ENCODE measurements around the gene MRPL37.

MRPL37 gene

DNA sequence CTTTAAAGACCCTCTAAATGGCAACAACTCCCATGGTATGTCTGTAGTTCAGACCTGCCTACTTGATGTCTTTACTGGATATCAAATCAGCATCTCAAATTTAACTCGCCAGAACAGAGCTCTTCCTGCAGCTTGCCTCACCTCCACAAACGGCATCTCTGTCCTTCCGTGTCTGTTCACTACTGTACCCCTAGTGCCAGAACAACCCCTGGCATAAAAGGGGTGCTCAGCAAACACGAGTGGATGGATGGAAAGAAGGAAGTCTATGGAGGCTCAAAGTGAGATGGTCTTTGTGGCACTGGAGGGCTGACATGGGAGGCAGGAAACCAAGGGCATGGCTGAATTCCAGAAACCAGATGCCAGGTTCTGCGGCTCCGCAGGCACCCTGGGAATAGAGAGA is 22.7 kb downstream of the MRPL37 start:
- DNase-seq (ENCODE audit: low read depth), result no peak
- TF ChIP-seq, protein P1, sequence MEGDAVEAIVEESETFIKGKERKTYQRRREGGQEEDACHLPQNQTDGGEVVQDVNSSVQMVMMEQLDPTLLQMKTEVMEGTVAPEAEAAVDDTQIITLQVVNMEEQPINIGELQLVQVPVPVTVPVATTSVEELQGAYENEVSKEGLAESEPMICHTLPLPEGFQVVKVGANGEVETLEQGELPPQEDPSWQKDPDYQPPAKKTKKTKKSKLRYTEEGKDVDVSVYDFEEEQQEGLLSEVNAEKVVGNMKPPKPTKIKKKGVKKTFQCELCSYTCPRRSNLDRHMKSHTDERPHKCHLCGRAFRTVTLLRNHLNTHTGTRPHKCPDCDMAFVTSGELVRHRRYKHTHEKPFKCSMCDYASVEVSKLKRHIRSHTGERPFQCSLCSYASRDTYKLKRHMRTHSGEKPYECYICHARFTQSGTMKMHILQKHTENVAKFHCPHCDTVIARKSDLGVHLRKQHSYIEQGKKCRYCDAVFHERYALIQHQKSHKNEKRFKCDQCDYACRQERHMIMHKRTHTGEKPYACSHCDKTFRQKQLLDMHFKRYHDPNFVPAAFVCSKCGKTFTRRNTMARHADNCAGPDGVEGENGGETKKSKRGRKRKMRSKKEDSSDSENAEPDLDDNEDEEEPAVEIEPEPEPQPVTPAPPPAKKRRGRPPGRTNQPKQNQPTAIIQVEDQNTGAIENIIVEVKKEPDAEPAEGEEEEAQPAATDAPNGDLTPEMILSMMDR (IDR thresholded peaks at IDR 0.05; ENCODE audit: control insufficient read depth, insufficient read depth, low read depth, low read length, missing control alignments), result no peak
- no peak overlapping the region for H3K4me3 ChIP-seq (ENCODE audit: control insufficient read depth, low read depth, low read length)

DNA sequence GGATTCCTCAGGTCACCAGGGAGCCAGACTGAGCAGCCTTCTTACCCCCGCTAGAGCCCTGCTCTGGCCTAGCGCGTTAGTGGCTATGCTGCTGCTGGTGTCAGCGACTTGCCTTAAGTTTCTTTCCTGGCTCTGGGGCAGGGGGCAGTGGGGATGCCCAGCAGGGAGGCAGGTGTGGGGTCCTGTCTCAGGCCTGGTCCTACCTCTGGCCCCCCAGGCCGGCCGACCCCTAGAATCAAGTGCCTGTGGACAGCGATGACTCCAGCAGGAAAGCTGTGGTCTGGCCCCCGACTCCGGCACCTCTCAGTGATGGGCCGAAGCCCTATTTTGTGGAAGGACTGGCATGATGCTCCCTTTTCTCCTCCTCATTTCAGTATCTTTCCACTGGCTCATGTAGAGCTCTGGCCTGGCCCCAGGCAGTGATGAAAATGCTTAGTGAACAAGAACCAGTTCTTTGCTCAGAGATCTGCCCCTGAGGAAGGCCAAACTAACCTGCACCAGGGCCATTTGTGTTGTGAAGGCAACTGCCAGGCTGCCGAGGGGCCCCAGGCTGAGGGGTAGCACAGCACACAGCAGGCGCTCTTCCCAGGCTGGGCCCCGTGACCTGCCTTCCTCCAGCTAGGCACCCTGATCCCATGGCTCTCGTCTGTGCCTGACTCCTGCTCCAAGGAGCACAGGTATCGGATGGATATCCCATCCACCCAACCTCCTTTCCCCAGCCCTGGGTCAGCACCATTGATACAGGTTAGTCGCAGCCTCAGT is 23.7 kb downstream of the MRPL37 start:
- TF ChIP-seq, protein P1 (IDR thresholded peaks at IDR 0.05; ENCODE audit: control insufficient read depth, insufficient read depth, low read depth, low read length, missing control alignments), result no peak
- no peak overlapping the region for H3K4me3 ChIP-seq (ENCODE audit: control insufficient read depth, low read depth, low read length)

DNA sequence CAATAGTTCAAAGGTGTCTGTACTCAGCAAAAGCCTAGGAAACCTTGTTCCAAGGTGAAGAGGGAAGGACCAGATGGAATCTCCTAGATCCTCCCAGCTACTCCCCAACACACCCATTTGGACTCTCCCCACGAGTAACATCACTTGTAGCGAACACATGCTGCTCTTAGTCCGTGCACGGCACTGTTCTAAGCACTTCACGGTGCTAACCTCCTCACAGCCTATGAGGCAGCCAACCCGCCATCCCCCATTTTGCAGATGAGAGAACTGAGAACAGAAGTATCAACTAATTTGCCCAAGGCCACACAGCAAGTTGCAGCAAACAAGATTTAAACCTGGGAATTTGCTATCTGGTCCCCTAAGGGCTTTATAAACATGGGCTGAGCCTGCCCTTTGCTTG is 24.3 kb downstream of the MRPL37 start:
- H3K4me3 ChIP-seq (ENCODE audit: control insufficient read depth, low read depth, low read length), result no peak overlapping the region
- no peak for DNase-seq (ENCODE audit: low read depth)
- TF ChIP-seq, protein P1 (IDR thresholded peaks at IDR 0.05; ENCODE audit: control insufficient read depth, insufficient read depth, low read depth, low read length, missing control alignments), result no peak

More for the DNA sequence above, 23.7 kb downstream of the MRPL37 start:
- no peak for DNase-seq (ENCODE audit: low read depth)

DNA sequence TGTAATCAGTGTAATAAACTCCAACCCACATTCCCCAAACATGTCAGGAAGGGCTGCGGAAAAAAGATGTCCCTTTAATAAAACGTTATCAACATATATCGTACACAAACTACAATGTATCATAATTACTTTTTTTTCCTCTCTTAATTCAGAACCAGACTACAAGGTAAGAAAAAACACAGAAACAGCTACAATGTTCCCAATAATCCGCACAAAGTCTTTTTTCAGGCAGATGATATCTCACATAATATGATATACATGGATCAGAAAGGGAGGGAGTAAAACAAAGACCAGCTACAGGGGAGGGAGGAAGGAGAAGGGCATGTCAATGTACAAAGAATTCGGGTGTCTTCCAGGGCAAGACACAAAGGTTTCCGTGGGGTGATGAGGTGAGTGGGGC is 25.4 kb downstream of the MRPL37 start:
- DNase-seq (ENCODE audit: low read depth), result no peak
- TF ChIP-seq, protein P1 (IDR thresholded peaks at IDR 0.05; ENCODE audit: control insufficient read depth, insufficient read depth, low read depth, low read length, missing control alignments), result no peak
- no peak overlapping the region for H3K4me3 ChIP-seq (ENCODE audit: control insufficient read depth, low read depth, low read length)

DNA sequence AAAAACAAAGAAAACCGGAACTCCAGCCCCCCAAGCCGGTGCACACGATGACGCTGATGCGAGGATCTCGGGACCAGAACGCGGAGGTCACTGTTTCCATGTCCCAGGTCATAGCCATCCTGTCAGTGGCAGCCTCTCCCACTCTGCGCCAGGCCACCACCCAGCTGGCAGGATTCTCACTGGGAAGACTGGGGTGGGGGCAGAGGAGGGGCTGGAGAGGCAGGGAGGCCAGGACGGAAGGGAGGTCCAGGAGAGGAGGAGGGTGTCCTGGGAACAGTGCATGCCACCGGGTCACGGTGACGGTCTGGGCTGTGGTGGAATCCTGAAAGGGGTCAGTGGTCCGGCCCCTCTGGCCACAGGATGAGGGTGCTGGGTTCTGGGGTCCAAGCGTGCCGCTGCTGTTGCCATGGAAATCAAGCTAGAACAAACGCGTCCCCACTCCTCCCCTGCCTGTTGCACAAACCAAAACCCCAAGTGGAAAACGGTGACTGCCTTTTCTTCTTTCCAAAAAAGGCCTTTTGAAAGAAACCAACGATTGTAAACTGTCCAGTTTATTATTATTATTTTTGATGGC is 26.1 kb downstream of the MRPL37 start:
- no peak overlapping the region for H3K4me3 ChIP-seq (ENCODE audit: control insufficient read depth, low read depth, low read length)
- TF ChIP-seq, protein P1 (IDR thresholded peaks at IDR 0.05; ENCODE audit: control insufficient read depth, insufficient read depth, low read depth, low read length, missing control alignments), result no peak
- no peak for DNase-seq (ENCODE audit: low read depth)

DNA sequence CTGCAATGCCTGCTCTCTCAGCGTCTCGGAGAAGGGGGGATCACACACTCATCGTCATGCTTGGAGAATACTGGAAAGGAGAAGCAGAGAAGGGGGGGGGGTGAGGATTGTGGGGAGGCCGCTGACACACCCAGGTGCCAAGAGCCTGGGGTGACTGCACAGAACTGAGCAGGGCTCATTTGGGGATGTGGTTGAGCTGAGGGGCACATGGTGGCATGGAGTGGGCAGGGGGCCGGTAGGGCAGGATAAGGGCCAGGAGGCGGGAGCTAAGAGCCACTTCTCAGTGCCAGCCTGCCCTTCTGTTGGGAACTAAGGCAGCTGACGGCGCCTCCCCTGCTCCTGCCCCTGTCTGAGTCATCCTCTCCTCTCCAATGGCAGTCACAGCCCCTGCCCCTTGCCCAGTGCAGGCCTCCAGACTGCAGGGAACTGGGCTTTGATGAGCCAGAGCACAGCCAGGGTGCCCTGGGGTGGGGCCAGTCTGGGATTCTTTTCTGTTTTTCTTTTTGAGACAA is 27.2 kb downstream of the MRPL37 start:
- no peak for DNase-seq (ENCODE audit: low read depth)
- TF ChIP-seq, protein P1 (IDR thresholded peaks at IDR 0.05; ENCODE audit: control insufficient read depth, insufficient read depth, low read depth, low read length, missing control alignments), result no peak
- no peak overlapping the region for H3K4me3 ChIP-seq (ENCODE audit: control insufficient read depth, low read depth, low read length)
